Suprapubic skin (tissue), 3 donors: ENCODE data around the gene ATP5IF1.

Source experiments
- EP300 ChIP-seq: sonication (generic); formaldehyde crosslinking; IDR thresholded peaks from one replicate; pipeline ENCODE4 v1.6.1; 2017; ENCODE audit warnings: antibody characterized with exemption
- POLR2A ChIP-seq, 2 donors: fragments of 450-650 bp; IDR thresholded peaks; one replicate each; pipeline ENCODE4 v1.6.1; 2017; ENCODE audit warnings: antibody characterized with exemption in 2 of 2, mild to moderate bottlenecking in 2 of 2, moderate library complexity in 2 of 2
- TF ChIP-seq, protein P1 (sequence below), 2 donors: fragments of 200-600 bp in 1 of 2; fragments of 450-650 bp in 1 of 2; sonication (generic) in 1 of 2; IDR thresholded peaks; one replicate each; pipeline ENCODE4 v1.5.1; 2016 to 2019; ENCODE audit warnings: antibody characterized with exemption in 2 of 2, mild to moderate bottlenecking in 1 of 2, moderate library complexity in 1 of 2

GRCh38 chr1:28272215-28272852, 36.4 kb downstream of the ATP5IF1 start:
- TF ChIP-seq, protein P1, sequence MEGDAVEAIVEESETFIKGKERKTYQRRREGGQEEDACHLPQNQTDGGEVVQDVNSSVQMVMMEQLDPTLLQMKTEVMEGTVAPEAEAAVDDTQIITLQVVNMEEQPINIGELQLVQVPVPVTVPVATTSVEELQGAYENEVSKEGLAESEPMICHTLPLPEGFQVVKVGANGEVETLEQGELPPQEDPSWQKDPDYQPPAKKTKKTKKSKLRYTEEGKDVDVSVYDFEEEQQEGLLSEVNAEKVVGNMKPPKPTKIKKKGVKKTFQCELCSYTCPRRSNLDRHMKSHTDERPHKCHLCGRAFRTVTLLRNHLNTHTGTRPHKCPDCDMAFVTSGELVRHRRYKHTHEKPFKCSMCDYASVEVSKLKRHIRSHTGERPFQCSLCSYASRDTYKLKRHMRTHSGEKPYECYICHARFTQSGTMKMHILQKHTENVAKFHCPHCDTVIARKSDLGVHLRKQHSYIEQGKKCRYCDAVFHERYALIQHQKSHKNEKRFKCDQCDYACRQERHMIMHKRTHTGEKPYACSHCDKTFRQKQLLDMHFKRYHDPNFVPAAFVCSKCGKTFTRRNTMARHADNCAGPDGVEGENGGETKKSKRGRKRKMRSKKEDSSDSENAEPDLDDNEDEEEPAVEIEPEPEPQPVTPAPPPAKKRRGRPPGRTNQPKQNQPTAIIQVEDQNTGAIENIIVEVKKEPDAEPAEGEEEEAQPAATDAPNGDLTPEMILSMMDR (IDR thresholded peaks at IDR 0.05) = no peak
- no peak for TF ChIP-seq POLR2A (IDR thresholded peaks at IDR 0.05)
- TF ChIP-seq EP300 = no peak
